GM19372 (cell line): ENCODE data around the gene ANKRD34A.

ENCODE experiments used
- ATAC-seq: cut with Tn5 transposase; IDR thresholded peaks from one replicate; pipeline ENCODE4 v1.9.1; 2021; ENCODE audit warnings: mild to moderate bottlenecking, low read depth, moderate library complexity; ENCODE audit not compliant: unreplicated experiment

Gene ANKRD34A

DNA sequence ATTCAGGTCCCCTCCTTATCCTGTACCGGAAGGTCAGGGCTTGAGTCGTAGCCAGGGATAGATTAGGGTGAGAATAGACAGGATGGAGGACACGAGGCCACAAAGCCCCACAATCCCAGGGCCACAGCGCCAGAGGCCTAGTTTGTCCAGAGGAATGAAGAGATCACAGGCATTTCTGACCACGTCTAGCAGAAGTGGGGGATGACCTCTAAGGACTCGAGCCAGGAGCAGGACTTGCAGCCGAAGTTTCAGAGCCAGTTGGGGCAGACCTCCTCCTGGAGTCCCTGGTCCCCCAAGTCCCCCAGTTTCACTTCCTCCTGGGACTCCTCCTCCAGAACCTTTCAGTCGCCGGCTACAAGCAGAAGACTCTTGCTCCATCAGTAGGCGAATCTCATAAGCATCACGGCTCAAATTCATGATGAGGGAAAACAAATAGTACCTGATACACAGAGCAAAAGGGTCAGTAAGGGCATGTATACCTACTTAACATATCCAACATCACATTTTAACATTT, 52.2 kb downstream of the ANKRD34A start:
- ATAC-seq, result no peak
